HG03045 (cell line): ENCODE results near the gene VIM.
"Not testable (repeated sequence)": the region's sequence is repeated elsewhere in the genome, so short reads cannot be mapped to it uniquely, and the experiment has no call there.

Experiments used
- ATAC-seq: cut with Tn5 transposase; IDR thresholded peaks from one replicate; pipeline ENCODE4 v1.9.1; 2021; ENCODE audit warnings: mild to moderate bottlenecking, moderate library complexity; ENCODE audit not compliant: unreplicated experiment

The VIM gene

DNA sequence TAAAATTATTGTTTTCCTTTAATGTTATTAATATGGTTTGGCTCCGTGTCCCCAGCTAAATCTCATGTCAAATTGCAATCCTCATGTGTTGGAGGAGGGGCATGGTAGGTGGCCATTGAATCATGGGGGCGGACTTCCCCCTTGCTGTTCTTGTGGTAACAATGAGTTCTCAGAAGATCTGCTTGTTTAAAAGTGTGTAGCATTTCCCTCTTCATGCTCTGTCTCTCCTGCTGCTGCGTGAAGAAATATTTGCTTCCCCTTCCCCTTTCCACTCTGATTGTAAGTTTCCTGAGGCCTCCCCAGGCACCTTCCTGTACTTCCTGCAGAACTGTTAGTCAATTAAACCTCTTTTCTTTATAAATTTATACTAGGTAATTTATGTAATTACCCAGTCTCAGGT, 27.5 kb downstream of the VIM start:
- ATAC-seq = no peak

DNA sequence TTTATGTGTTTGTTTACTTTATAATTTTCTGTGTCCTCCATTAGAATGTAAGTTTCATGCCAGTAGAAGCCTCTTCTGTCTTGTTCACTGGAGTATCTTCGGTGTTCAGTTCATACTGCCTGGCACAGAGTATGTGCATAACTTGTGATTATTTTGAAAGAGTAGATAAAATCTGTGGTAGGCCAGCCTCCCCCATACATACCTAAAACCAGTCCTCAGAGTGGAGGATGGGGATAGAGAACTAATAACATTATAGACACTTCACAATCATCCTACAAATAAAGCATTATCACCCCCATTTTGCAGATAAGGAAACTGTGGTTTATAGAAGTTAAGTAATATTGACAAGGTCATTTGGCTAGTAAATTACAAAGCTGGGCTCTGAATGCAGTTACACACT, 28.0 kb downstream of the VIM start:
- no peak for ATAC-seq

DNA sequence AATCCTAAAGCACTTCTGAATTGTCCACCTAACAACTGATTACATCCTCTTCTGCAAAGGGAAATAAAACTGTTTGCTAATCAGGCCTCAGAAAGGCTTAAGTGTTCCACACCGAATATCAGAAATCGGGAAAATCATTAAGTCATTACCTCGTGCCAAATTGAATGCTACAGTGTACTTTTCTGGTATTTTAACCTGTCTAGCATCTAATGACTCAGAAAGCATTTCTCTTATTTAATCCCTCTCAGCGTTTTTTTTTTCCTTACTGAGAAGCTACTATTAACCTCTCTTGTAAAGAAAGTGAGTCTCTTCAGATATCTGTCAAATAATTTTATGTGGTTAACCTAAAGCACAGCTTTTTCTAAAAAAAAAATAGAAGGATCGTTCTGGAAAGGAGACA, 28.6 kb downstream of the VIM start:
- ATAC-seq = no peak

DNA sequence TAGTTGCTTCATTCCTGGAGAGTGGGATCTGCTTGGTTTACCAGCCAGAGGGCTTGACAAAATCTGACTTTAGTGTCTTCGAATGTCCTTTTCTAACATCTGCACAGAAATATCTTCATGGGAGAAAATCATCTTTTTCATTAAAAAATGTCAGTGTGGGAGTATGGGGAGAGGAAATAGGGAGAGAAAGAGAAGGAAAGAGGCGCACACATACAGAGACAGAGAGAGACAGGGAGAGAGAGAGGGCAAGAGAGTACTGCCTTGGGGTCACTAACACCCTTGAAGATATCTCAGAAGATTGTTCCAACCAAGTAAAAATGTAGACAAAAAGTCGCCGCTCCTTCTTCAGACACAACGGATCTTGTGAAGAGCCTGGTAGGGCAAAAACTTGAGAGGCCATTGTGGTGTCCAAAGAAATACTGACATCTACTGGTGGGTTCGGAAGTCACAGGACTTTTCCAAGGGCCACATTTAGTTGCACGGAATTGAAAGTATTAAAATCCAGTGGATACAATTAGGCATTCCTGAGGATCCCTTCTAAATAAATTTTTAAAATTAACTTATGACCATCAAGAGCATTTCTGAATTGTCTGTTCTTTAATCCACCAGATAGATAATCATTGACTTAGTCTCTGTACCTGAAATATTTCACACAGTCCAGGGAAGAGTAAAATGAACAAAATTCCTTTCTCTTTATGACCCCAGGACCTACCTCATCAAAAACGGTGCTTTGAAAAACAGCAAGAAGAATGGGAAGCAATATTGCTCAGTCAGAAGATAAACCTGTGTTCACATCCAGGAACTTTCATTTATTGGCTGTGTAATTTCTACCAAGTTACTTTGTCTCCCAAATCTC, 29.7 kb downstream of the VIM start:
- peak; percentile 77 for ATAC-seq

DNA sequence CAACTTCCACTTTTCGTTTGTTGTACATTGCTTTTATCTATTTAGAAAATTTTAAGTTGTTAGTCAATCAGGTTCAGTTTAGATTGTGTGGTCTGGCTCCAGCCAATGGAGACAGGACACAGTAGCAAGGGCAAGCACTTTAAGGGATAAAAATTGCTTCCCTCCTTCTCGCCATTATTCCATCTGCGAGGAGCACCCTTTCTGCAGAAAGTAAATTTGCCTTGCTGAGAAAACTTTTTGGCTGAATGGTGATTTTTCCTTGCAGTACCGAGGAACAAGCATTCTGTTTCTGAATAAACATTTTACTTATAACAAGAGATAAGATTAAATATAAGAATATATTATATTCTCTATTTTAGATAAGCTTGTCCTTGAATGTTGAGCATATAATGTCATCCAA, 34.5 kb downstream of the VIM start:
- no peak for ATAC-seq

DNA sequence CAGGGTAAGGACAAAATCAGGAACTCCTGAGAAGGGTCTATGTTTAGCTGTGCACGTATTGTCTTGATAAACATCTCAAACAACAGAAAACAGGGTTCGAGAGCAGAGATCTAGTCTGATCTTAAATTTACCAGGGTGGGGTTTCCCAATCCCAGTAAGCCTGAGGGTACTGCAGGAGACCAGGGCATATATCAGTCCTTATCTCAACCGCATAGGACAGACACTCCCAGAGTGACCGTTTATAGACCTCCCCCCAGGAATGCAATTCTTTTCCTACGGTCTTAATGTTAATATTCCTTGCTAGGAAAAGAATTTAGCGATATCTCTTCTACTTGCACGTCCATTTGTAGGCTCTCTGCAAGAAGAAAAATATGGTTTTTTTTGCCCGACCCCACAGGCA, 35.5 kb downstream of the VIM start:
- no peak for ATAC-seq

DNA sequence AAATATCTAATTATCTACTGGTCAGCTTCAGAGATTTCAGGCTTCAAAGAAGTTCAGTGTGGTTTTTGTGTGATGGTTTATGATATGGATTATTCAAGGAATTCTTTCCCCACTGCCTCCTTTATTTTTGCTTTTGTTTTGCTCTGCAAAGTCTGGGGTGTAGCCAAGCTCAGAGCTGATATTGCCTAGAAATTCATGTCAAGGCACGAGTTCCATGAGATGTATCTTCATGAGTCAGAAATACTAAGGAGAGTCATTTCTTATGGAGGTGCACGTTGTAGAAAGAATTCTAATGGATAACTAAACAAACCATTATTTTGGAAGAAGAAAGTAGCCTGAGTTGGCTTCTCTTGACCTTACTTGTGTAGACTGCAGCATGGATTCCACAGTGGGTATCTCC, 37.4 kb downstream of the VIM start:
- no peak for ATAC-seq

GRCh38 chr10:17266549-17266948, 38.5 kb downstream of the VIM start:
- not testable (repeated sequence) for ATAC-seq

DNA sequence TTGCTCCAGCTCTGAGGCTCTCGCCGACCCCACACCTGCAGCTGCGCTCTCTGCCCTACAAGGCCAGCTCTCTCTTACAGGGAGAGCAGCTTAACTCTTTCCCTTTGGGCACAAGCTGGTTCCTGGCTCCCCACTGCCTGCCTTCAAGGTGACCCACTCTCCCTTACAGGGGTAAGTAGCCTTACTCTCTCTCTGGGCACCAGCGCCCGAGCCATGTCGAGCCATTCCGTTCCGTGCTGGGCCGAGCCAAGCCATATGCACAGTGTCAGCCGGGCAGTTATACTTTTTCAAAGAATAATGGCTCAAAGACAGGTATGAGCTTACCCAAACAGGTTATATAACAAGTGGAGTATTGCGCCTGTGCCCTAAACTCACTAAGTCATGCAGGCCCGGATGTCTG, 44.6 kb downstream of the VIM start:
- no peak for ATAC-seq

DNA sequence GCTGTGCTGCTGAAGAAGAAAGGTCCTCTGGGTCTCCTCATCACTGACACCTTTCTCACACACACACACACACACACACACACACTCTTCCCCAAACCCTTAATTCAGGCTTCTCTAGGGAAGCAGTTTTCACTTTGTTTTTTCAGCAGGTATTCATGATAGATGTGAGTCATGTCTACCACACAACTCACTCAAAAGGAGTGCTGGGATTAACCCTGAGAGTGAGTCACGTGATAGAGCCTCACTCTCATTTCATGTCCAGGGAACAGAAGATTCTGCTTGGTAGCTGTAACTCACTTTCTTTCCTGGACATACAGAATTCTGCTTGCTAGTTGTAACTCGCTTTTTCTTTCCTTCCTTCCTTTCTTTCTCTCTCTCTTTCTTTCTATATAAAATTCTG, 45.4 kb downstream of the VIM start:
- ATAC-seq = no peak

GRCh38 chr10:17276756-17277424, 48.8 kb downstream of the VIM start:
- no peak for ATAC-seq

DNA sequence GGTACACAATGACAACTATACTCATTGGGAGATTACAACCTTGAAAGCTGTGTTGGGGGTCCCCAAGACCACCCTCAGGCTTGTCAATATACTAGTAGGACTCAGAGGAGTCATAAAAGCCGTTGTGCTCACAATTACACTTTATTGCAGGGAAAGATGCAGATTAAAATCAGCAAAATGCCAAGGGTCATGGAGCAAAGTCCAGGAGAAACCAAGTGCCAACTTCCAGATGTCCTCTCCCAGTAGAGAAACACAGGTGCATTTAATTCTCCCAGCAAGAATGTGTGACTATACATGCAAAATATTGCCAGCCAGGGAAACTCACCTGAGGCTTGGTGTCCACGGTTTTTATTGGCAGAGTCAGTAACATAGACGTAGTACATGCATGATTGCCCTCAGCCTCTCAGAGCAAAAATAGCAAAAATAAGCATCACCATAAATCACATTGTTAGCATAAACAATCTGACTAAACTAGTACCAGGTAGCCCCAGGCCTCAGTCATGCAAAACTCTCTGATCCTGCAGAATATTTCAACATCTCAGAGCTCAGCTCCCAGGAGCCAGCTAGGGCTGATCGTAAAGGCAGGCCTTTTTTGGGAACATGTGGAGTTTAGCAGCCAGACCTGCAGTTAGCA, 50.7 kb downstream of the VIM start:
- ATAC-seq = no peak

DNA sequence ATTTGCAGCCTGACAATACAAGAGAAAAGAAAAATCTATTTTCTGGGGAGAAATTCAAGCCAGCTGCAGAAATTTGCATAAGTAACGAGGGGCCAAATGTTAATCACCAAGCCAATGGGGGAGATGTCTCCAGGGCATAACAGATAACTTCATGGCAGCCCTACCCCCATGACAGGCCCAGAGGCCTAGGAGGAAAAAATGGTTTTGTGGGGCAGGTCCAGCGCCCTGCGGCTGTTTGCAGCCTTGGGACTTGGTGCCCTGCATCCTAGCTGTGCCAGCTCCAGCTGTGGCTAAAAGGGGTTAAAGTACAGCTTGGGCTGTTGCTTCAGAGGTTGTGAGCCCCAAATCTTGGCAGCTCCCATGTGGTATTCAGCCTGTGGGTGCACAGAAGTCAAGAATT, 54.3 kb downstream of the VIM start:
- ATAC-seq = no peak

DNA sequence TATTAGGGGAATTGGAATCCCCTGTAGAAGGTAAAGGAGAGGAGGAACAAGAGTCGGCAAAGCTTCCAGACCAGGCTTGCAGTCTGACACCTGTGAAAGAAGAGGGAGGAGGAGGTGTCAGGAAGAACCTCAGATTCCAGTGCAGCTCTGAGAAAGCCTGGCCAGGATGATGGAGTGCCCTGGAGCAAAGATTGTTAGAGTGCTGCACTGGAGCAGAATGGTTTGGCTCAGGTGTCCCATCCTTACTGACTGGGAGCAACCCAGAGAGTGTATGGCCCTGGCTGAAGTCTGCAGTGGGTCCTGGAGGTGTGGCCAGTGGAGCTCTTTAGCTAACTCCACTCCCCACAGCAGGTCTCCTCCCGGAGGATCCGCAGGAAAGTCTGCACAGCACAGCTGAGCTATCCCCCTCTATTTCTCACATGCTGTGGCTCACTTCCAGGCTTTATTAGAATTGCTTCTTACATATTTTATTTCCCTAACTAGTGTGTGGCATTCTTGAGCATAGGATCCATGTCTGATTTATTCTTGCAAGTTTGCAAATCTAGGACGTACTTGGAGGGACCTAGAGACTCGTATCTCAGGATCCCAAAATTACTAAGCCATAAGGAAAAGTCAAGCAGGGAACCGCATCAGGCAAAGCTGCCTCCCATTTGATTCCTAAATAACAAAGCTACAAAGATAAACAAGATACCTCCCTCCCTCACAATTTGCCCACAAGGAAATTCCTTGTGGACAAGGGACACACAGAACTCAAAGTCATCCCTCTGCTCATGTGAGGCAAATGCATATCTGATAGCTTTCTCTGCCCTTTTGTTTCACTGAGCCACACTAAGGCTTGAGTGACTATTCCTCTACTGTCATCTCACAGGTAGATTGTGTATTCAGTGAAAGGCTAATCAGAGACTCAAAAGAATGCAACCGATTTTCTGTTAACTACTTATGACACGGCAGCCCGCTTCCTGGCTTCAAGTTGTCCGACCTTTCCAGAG, 58.8 kb downstream of the VIM start:
- no peak for ATAC-seq
